HCT116 (cell line): ENCODE results near the gene ALKBH7. TPM values are rescaled to one million over a fixed set of nuclear protein-coding genes. Genes with fewer than 3 reads are reported as not detected.

Source experiments
- ATAC-seq: fragments of 200-7000 bp; cut with Tn5 transposase; 2 replicates; pipeline ENCODE4 v1.9.1; 2020; ENCODE audit warnings: mild to moderate bottlenecking, moderate library complexity
- BruUV-seq: library from RNA; stranded (reverse); fragments of 400-500 nt; replicated peaks from 2 replicates; lab custom pipeline; 2021; lab: Mats Ljungman, UMichigan
- CTCF ChIA-PET: fragments of 300-600 bp; sonication (Branson Sonifier 250); formaldehyde crosslinking; loops from one replicate; lab custom pipeline; 2021; ENCODE audit warnings: antibody characterized with exemption; lab: Charles Lee
- POLR2A ChIA-PET: fragments of 300-600, 350-600 bp; sonication (Branson Sonifier 250); formaldehyde crosslinking; loops from one replicate; lab custom pipeline; 2021; ENCODE audit warnings: antibody characterized with exemption; lab: Charles Lee
- RAD21 ChIA-PET, 2 experiments: fragments of 300-600 bp; sonication (Branson Sonifier 250); formaldehyde crosslinking; loops; one replicate each; lab custom pipeline; 2023; ENCODE audit warnings: low total read pairs in 2 of 2; ENCODE audit not compliant: uncharacterized antibody in 2 of 2, unreplicated experiment in 2 of 2, low non-redundant PET in 1 of 2; lab: Charles Lee
- DNase-seq: peaks from one replicate; pipeline ENCODE4 v3.0.0-alpha.2; 2010; ENCODE audit warnings: low read depth, low spot score
- H2AFZ ChIP-seq: fragments of 200-600 bp; shearing (Covaris generic), sonication (generic); 2 replicates; pipeline ENCODE4 v1.6.1; 2017; ENCODE audit warnings: low read depth, mixed run types, mixed read lengths, antibody characterized with exemption, low read length; ENCODE audit not compliant: poor library complexity, severe bottlenecking
- H3K27ac ChIP-seq: 2 replicates; pipeline ENCODE4 v1.5.1; 2012; ENCODE audit warnings: low read depth, low read length
- H3K27me3 ChIP-seq: fragments of 200-600 bp; sonication (generic); 2 replicates; pipeline ENCODE4 v1.6.1; 2016; ENCODE audit warnings: mixed run types, low read length, mixed read lengths; ENCODE audit not compliant: insufficient read depth
- H3K36me3 ChIP-seq, 2 experiments: fragments of 200-500 bp in 1 of 2; fragments of 200-600 bp in 1 of 2; sonication (Bioruptor generic) in 1 of 2; sonication (generic) in 1 of 2; 2 replicates each; pipeline versions ENCODE4 v1.5.1 to v1.6.1; 2014 to 2016; ENCODE audit warnings: low read length in 2 of 2, inconsistent platforms in 1 of 2, mixed read lengths in 1 of 2, mixed run types in 1 of 2; ENCODE audit not compliant: insufficient read depth in 2 of 2, control insufficient read depth in 1 of 2
- H3K4me1 ChIP-seq, 2 experiments: fragments of 200-600 bp in 1 of 2; sonication (generic) in 1 of 2; 2 replicates each; pipeline versions ENCODE4 v1.5.1 to v1.6.1; 2012 to 2017; ENCODE audit warnings: low read length in 2 of 2, inconsistent platforms in 1 of 2, mild to moderate bottlenecking in 1 of 2, mixed read lengths in 1 of 2, mixed run types in 1 of 2, moderate library complexity in 1 of 2; ENCODE audit not compliant: insufficient read depth in 2 of 2, control insufficient read depth in 1 of 2
- H3K4me2 ChIP-seq: fragments of 200-600 bp; sonication (generic); 2 replicates; pipeline ENCODE4 v1.6.1; 2017; ENCODE audit warnings: mixed run types, low read length, mixed read lengths
- H3K4me3 ChIP-seq, 2 experiments: fragments of 200-600 bp in 1 of 2; sonication (generic) in 1 of 2; replicated peaks in 1 of 2; 2 replicates each; pipeline ENCODE4 v1.5.1; 2011 to 2016; ENCODE audit warnings: low read length in 2 of 2, control low read depth in 1 of 2, low read depth in 1 of 2, mild to moderate bottlenecking in 1 of 2, mixed read lengths in 1 of 2, mixed run types in 1 of 2
- H3K79me2 ChIP-seq: fragments of 200-600 bp; sonication (generic); 2 replicates; pipeline ENCODE4 v1.6.1; 2017; ENCODE audit warnings: mild to moderate bottlenecking, mixed run types, low read length, moderate library complexity, mixed read lengths; ENCODE audit not compliant: insufficient read depth
- H3K9ac ChIP-seq: fragments of 200-600 bp; sonication (generic); 2 replicates; pipeline ENCODE4 v1.6.1; 2016; ENCODE audit warnings: low read length, mixed read lengths
- H3K9me2 ChIP-seq: fragments of 200-600 bp; sonication (generic), shearing (Covaris generic); 2 replicates; pipeline ENCODE4 v1.6.1; 2017; ENCODE audit warnings: mixed run types, mild to moderate bottlenecking, moderate library complexity; ENCODE audit not compliant: insufficient read depth
- H3K9me3 ChIP-seq, 2 experiments: fragments of 200-500 bp in 1 of 2; fragments of 200-600 bp in 1 of 2; sonication (Bioruptor generic) in 1 of 2; sonication (generic) in 1 of 2; 2 replicates each; pipeline ENCODE4 v1.6.1; 2014 to 2017; ENCODE audit warnings: low read length in 2 of 2, mixed read lengths in 2 of 2, inconsistent platforms in 1 of 2, low read depth in 1 of 2, mild to moderate bottlenecking in 1 of 2, mixed run types in 1 of 2, moderate library complexity in 1 of 2; ENCODE audit not compliant: control insufficient read depth in 1 of 2, insufficient read depth in 1 of 2
- H4K20me1 ChIP-seq: fragments of 200-600 bp; sonication (generic), shearing (Covaris generic); 2 replicates; pipeline ENCODE4 v1.6.1; 2017; ENCODE audit warnings: mixed run types, mild to moderate bottlenecking, moderate library complexity; ENCODE audit not compliant: insufficient read depth
- CBX3 ChIP-seq: IDR thresholded peaks from 2 replicates; pipeline ENCODE4 v1.6.1; 2012; ENCODE audit warnings: low read depth
- CEBPB ChIP-seq: IDR thresholded peaks from 2 replicates; pipeline ENCODE4 v1.6.1; 2012; ENCODE audit warnings: low read depth
- CTCF ChIP-seq, 3 experiments: fragments of 200-600 bp in 1 of 3; sonication (generic) in 1 of 3; IDR thresholded peaks in 2 of 3; conservative IDR thresholded peaks in 1 of 3; 2 replicates each; pipeline ENCODE4 v1.5.1; 2012 to 2017; ENCODE audit warnings: low read depth in 2 of 3, low read length in 2 of 3, antibody characterized with exemption in 1 of 3, borderline replicate concordance in 1 of 3, control low read depth in 1 of 3, mild to moderate bottlenecking in 1 of 3, mixed read lengths in 1 of 3, mixed run types in 1 of 3, moderate library complexity in 1 of 3; ENCODE audit not compliant: insufficient read depth in 1 of 3
- EGR1 ChIP-seq: IDR thresholded peaks from 2 replicates; pipeline ENCODE4 v1.6.1; 2012; ENCODE audit warnings: low read depth
- ELF1 ChIP-seq: IDR thresholded peaks from 2 replicates; pipeline ENCODE4 v1.6.1; 2012; ENCODE audit warnings: low read depth, borderline replicate concordance
- EZH2 ChIP-seq: fragments of 200-600 bp; sonication (generic); IDR thresholded peaks from 2 replicates; pipeline ENCODE4 v1.6.1; 2017; ENCODE audit warnings: antibody characterized with exemption, mixed run types
- EZH2phosphoT487 ChIP-seq: fragments of 200-600 bp; IDR thresholded peaks from 2 replicates; pipeline ENCODE4 v1.6.1; 2018; ENCODE audit warnings: antibody characterized with exemption, borderline replicate concordance
- FOSL1 ChIP-seq: IDR thresholded peaks from 2 replicates; pipeline ENCODE4 v1.6.1; 2012; ENCODE audit warnings: low read depth
- JUND ChIP-seq: IDR thresholded peaks from 2 replicates; pipeline ENCODE4 v1.6.1; 2012
- MAX ChIP-seq: IDR thresholded peaks from 2 replicates; pipeline ENCODE4 v1.6.1; 2012
- POLR2A ChIP-seq: IDR thresholded peaks from 2 replicates; pipeline ENCODE4 v1.7.0; 2011; ENCODE audit warnings: borderline replicate concordance; ENCODE audit not compliant: insufficient read depth, insufficient read length; ENCODE audit errors: extremely low read depth
- RAD21 ChIP-seq: IDR thresholded peaks from 2 replicates; pipeline ENCODE4 v1.6.1; 2012; ENCODE audit warnings: low read depth, mild to moderate bottlenecking
- REST ChIP-seq: IDR thresholded peaks from 2 replicates; pipeline ENCODE4 v1.6.1; 2012; ENCODE audit warnings: low read depth
- SIN3A ChIP-seq: IDR thresholded peaks from 2 replicates; pipeline ENCODE4 v1.6.1; 2012; ENCODE audit warnings: low read depth
- SRF ChIP-seq: IDR thresholded peaks from 2 replicates; pipeline ENCODE4 v1.6.1; 2012; ENCODE audit warnings: low read depth
- TCF7L2 ChIP-seq: IDR thresholded peaks from 2 replicates; pipeline ENCODE4 v1.7.0; 2011; ENCODE audit warnings: borderline replicate concordance, inconsistent platforms; ENCODE audit not compliant: insufficient read depth, insufficient read length; ENCODE audit errors: extremely low read depth
- YY1 ChIP-seq: IDR thresholded peaks from 2 replicates; pipeline ENCODE4 v1.6.1; 2011; ENCODE audit warnings: low read length, low read depth, moderate library complexity, mild to moderate bottlenecking; ENCODE audit not compliant: insufficient replicate concordance; ENCODE audit errors: extremely low read depth
- ZBTB33 ChIP-seq: IDR thresholded peaks from 2 replicates; pipeline ENCODE4 v1.6.1; 2011; ENCODE audit warnings: mild to moderate bottlenecking, low read length, moderate library complexity; ENCODE audit not compliant: insufficient replicate concordance; ENCODE audit errors: extremely low read depth
- ZFX ChIP-seq: fragments of 450-650 bp; IDR thresholded peaks from 2 replicates; pipeline ENCODE4 v1.6.1; 2017
- ZNF274 ChIP-seq: fragments of 200-500 bp; sonication (Bioruptor generic); IDR thresholded peaks from 2 replicates; pipeline ENCODE4 v1.6.1; 2014; ENCODE audit warnings: mild to moderate bottlenecking, low read depth, low read length, inconsistent platforms
- intact Hi-C: fragments of 100-400 bp; cut with micrococcal nuclease; formaldehyde crosslinking; loops from 2 replicates; pipeline ENCODE4 v1.10.0; 2022
- total RNA-seq: library from RNA; stranded (reverse); gene quantifications from one replicate; pipeline ENCODE4 v1.2.1, GENCODE V29; 2021; ENCODE audit not compliant: unreplicated experiment

ALKBH7 gene
- total RNA-seq, 1 experiment from 2014 or later = 57.1 TPM

GRCh38 chr19:6414793-6415590, 42.4 kb downstream of the ALKBH7 start:
- ATAC-seq (no peak), DNase-seq (no peak)
- H3K4me2 ChIP-seq = no peak overlapping the region
- TF ChIP-seq SRF (no peak), RAD21 (no peak), EZH2phosphoT487 (no peak), ZNF274 (no peak), ZBTB33 (no peak), YY1 (no peak), ELF1 (no peak), POLR2A (no peak), CEBPB (no peak), MAX (no peak), EGR1 (no peak), ZFX (no peak), JUND (no peak), CTCF (IDR thresholded peaks at IDR 0.05 in 2 of 3, conservative IDR thresholded peaks at IDR 0.05 in 1 of 3; ENCODE audit: borderline replicate concordance in 1 of 3, insufficient read depth in 1 of 3, low read depth in 2 of 3, low read length in 2 of 3) (no peak), EZH2 (no peak), FOSL1 (no peak), REST (no peak), CBX3 (no peak), TCF7L2 (no peak), SIN3A (no peak)
- peaks cover 49 to 54% of the 10 kb centered on the region in 2 experiments for H3K36me3 ChIP-seq
- no peaks in the 10 kb centered on the region for H3K27me3 ChIP-seq
- H4K20me1 ChIP-seq = no peaks in the 10 kb centered on the region
- BruUV-seq = no TSS peak
- no peaks in the 10 kb centered on the region for H3K4me1 ChIP-seq
- peaks cover 36% of the 10 kb centered on the region for H3K79me2 ChIP-seq
- no peaks in the 10 kb centered on the region for H3K9me2 ChIP-seq
- no peak overlapping the region for H3K27ac ChIP-seq
- H3K9me3 ChIP-seq = no peaks in the 10 kb centered on the region
- H3K9ac ChIP-seq = no peak overlapping the region
- ChIA-PET RAD21 (no interaction called here), POLR2A (no interaction called here), CTCF (no interaction called here)
- no peak overlapping the region for H2AFZ ChIP-seq
- H3K4me3 ChIP-seq = no peak overlapping the region
- intact Hi-C loops = no loop called here
